Sciatic nerve (tissue), 2 donors: ENCODE data around the gene KIF24. TPM values are rescaled to one million over a fixed set of nuclear protein-coding genes. Genes with fewer than 3 reads are reported as not detected.
"Not testable (repeated sequence)": the region's sequence is repeated elsewhere in the genome, so short reads cannot be mapped to it uniquely, and the experiment has no call there.

Source experiments
- ATAC-seq: fragments of 200-7000 bp; cut with Tn5 transposase; one replicate; pipeline ENCODE4 v1.9.1; 2020; ENCODE audit warnings: mild to moderate bottlenecking, moderate library complexity
- DNase-seq: peaks from one replicate; pipeline ENCODE4 v3.0.0-alpha.2; 2020; ENCODE audit warnings: low spot score
- intact Hi-C: fragments of 100-400 bp; cut with DNase I; formaldehyde crosslinking; loops from one replicate; pipeline ENCODE4 v1.14.2; 2022
- total RNA-seq: library from RNA; stranded (reverse); fragmentation: NEBNext Ultra II Directional; extraction: Animal tissue kit (Norgen Biotek cat#: 25700); gene quantifications from one replicate; pipeline ENCODE4 v1.2.1, GENCODE V29; 2021
- donor health status: DM: no; HTN: no; CAD: no.
- donor health status: DM: no; HTN: no; CAD: no.

KIF24 gene
- total RNA-seq, 1 donor from 2014 or later: 1.1 TPM

DNA sequence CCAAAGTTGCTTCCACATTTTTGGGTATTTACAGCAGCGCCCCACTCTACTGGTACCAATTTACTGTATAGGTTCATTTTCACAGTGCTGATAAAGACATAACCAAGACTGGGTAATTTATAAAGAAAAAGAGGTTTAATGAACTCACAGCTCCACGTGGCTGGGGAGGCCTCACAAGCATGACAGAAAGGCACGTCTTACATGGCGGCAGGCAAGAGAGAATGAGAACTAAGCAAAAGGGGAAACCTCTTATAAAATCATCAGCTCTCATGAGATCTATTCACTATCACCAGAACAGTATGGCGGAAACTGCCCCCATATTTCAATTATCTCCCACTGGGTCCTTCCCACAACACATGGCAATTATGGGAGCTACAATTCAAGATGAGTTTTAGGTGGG, 39.7 kb upstream of the KIF24 start:
- intact Hi-C loops, DNase-seq, ATAC-seq: not testable (repeated sequence)

GRCh38 chr9:34367751-34368410, 38.8 kb upstream of the KIF24 start:
- DNase-seq, intact Hi-C loops, ATAC-seq: not testable (repeated sequence)

DNA sequence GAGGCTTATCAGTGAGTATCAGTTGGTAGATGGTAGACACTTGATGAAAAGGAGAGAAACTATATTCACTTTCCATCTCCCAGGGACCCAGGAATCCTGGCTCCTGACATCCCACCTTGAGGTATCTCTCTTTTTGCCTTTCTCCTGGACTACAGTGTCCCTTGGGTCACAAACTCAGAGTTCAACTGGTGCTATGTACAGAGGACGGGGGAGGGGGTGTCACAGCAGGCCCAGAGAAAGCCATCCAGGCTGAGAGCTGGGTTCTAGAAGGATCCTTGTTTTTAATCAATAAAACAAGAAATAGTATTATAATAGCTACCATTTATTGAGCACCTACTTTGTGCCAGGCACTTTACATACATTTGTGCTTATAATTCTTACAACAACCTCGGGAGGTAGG, 37.3 kb upstream of the KIF24 start:
- ATAC-seq: no peak
- DNase-seq: no peak
- intact Hi-C loops: no loop called here

GRCh38 chr9:34365282-34365681, 36.2 kb upstream of the KIF24 start:
- intact Hi-C loops: no loop called here
- DNase-seq (no peak), ATAC-seq (no peak)

GRCh38 chr9:34363619-34364351, 34.7 kb upstream of the KIF24 start:
- ATAC-seq: peak; percentile 82
- intact Hi-C loops: no loop called here
- DNase-seq: no peak

- DNase-seq (no peak), ATAC-seq (no peak)
- intact Hi-C loops: no loop called here
Measured at GRCh38 chr9:34362614-34363214, 33.6 kb upstream of the KIF24 start.

GRCh38 chr9:34352957-34353356, 23.9 kb upstream of the KIF24 start:
- intact Hi-C loops, ATAC-seq: not testable (repeated sequence)
- peak; percentile 3 for DNase-seq

DNA sequence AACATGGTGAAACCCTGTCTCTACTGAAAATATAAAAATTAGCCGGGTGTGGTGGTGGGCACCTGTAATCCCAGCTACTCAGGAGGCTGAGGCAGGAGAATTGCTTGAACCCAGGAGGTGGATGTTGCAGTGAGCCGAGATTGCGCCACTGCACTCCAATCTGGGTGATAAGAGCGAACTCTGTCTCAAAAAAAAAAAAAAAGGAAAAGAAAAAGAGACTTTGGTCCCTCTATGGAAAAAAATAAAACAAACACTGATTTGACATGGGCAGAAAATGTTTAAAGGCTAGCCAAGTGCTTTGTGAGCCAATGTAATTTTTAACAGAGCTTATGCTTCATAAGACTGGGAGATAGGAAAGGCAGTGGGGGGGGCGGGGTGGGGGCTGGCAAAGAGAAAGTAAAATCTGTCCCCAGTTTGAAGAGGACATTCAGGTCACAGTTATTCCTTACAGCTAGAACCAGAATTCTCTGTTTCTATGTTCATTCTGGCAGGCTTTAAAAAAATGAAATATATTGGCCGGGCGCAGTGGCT, 23.1 kb upstream of the KIF24 start:
- intact Hi-C loops, ATAC-seq, DNase-seq: not testable (repeated sequence)

DNA sequence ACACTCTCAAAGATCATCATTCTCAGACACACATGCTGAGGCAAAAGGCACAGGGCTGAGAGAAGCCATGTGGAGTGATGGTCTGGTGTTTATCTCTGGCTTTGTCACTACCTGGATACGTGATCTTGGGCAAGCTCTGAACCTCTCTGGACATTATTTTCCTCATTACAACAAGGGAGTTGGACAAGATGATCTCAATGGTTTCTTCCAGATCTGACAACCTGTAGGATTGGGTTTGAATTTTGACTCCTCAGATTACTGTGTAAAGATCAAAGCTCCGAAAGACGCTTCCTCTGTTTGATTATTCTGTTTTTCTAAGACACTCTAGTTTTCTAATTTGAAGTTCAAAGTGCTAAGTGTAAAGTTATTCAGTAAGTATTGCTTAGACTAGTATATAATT, 20.3 kb upstream of the KIF24 start:
- no peak for ATAC-seq
- no peak for DNase-seq
- intact Hi-C loops: no loop called here

DNA sequence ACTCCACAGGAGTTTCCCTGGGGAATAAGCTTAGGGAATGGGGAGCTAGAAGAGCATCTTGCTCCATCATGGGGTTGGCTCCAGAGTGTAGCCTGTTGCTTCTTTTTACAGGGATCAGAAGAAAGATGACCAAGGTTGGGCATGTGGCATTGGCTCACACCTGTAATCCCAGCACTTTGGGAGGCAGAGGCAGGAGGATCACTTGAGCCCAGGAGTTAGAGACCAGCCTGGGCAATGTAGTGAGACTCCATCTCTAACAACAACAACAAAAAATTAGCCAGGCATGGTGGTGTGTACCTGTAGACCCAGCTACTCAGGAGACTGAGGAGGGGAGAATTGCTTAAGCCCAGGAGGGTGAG, 18.7 kb upstream of the KIF24 start:
- intact Hi-C loops: no loop called here
- ATAC-seq (no peak), DNase-seq (no peak)

GRCh38 chr9:34346873-34347799, 18.1 kb upstream of the KIF24 start:
- no peak for ATAC-seq
- intact Hi-C loops: no loop called here
- no peak for DNase-seq

- no peak for DNase-seq
- no peak for ATAC-seq
- intact Hi-C loops: no loop called here
Measured at GRCh38 chr9:34343605-34344004, 14.5 kb upstream of the KIF24 start.

GRCh38 chr9:34343090-34343489, 14.0 kb upstream of the KIF24 start:
- DNase-seq: peak; percentile 83
- ATAC-seq: peak; percentile 94
- intact Hi-C loops: no loop called here

DNA sequence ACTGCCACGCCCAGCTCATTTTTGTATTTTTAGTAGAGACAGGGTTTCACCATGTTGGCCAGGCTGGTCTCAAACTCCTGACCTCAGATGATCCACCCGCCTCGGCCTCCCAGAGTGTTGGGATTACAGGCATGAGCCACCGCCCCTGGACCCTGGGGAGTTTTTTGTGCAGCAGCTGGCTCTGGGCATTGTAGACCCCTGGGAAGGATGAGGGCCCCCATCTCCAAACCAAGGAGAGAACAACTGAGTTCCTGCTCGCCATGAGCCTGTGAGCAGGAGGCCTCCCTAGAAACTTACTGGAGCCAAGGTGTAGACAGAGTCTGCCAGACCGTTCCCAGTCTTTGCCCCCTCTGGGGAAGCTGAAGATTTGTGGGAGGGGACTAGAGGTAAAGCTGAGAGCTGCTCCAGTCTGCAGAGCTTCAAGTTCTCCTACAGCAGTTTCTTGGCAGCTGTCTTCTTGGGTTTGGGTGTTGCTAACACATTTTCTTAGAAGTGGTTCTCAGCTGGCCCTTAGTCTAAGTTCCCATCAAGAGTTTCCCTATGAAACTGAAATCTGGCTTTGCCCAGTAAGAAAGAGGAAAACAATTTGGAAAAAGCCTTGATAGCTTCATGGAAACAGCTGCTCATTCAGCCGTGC, 12.7 kb upstream of the KIF24 start:
- no peak for DNase-seq
- ATAC-seq: no peak
- intact Hi-C loops: no loop called here

GRCh38 chr9:34338665-34339385, 9.8 kb upstream of the KIF24 start:
- intact Hi-C loops: no loop called here
- DNase-seq (no peak), ATAC-seq (no peak)

GRCh38 chr9:34338079-34338478, 9.0 kb upstream of the KIF24 start:
- ATAC-seq, DNase-seq, intact Hi-C loops: not testable (repeated sequence)

DNA sequence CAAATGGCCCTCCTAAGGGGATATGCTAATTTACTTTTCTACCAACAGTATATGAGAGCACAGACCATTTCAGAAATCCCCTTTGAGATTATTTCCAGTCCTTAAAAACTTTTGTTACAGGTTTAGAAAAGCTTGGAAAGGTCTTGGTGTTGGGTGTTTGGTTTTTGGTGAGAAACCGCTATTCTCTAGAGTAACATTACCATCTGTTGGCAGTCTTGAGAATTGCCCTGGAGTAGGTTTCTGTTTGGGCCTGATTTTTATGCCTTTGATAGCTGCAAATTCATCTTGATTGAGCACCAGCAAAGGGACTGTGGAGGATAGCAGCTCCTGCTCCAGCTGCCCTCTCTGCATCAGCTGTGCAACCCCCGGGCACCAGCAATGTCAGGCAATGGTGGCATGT, 8.3 kb upstream of the KIF24 start:
- ATAC-seq (no peak), DNase-seq (no peak)
- intact Hi-C loops: no loop called here

DNA sequence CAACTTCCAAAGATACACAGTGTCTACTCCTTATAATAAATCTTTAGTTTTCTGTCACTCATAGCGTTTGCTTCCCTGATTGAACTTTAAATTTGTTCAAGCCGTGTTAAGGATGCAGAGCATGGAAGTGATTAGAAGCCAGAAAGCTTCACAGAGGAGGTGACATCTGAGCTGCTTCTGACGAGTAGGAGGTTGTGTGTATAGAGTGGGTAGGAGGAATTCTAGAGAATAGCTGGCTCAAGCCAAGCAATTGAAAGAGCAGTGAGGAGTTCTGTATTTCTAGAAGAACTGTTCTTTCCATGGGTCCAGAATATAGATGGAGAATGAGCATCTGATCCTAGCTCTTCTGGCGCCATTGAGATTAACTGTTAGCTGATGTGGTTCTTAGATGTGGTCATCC, 6.3 kb upstream of the KIF24 start:
- DNase-seq: no peak
- no peak for ATAC-seq
- intact Hi-C loops: no loop called here
